ENCODE results near the gene TMPRSS3. TPM values are rescaled to one million over a fixed set of nuclear protein-coding genes. Genes with fewer than 3 reads are reported as not detected.
"Not testable (repeated sequence)": the region's sequence is repeated elsewhere in the genome, so short reads cannot be mapped to it uniquely, and the experiment has no call there.

The TMPRSS3 gene
- total RNA-seq, 8 experiments from 2014 or later, result 0.07 to 0.33 (median 0.14) TPM; not detected in 1

- WGBS, 10 experiments, result 40 to 100% (median 77%) methylated on average over 1 to 3 of the region's 4 CpGs; no CpG with 5 or more reads in 4 of the 10 experiments
Measured at GRCh38 chr21:42413500-42413899, 17.6 kb upstream of the TMPRSS3 start.

DNA sequence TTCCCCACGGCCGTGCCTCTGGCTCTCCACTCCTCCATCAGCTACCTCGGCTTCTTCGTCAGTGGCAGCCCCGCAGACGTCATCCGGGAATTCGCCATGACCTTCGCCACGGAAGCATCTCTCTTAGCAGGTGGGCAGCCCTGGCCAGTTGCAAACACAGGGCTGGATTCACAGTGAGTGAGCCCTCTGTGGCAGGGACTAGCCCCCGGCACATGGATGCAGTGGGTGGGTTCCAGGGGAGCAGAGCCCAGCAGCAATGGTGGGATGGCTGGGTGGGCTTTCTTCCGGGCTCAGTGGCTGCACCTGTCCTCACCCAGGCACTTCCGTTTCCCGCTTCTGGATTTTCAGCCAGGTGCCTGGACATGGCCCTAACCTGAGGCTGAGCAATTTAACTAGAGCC lies 17.2 kb upstream of the TMPRSS3 start:
- Histone ChIP-seq H3K4me1 (replicated peaks in 1 of 2) (peaks cover 0 to 3% of the 10 kb centered on the region in 2 donors), H3K4me3 (no peak overlapping the region), H3K27ac (no peak overlapping the region)
- in situ Hi-C loops (cut with MboI; ENCODE audit: low pct_unique_long_range_greater_than_20kb in 2 of 9, low sequenced_read_pairs in 9 of 9, unreplicated experiment in 9 of 9), result no loop called here
- WGBS, 10 experiments, result 0 to 88% (median 37%) methylated on average over 1 to 11 of the region's 14 CpGs; no CpG with 5 or more reads in 6 of the 10 experiments
- no peak for ATAC-seq (replicated peaks in 6 of 8)

More at GRCh38 chr21:42413500-42413899, 17.6 kb upstream of the TMPRSS3 start:
- no peak overlapping the region for H3K27ac ChIP-seq
- ATAC-seq (replicated peaks in 6 of 8), result no peak
- H3K4me1 ChIP-seq (replicated peaks in 1 of 2), result peaks cover 0 to 2% of the 10 kb centered on the region in 2 donors
- in situ Hi-C loops (cut with MboI; ENCODE audit: low pct_unique_long_range_greater_than_20kb in 2 of 9, low sequenced_read_pairs in 9 of 9, unreplicated experiment in 9 of 9), result no loop called here
- H3K4me3 ChIP-seq, result no peak overlapping the region

DNA sequence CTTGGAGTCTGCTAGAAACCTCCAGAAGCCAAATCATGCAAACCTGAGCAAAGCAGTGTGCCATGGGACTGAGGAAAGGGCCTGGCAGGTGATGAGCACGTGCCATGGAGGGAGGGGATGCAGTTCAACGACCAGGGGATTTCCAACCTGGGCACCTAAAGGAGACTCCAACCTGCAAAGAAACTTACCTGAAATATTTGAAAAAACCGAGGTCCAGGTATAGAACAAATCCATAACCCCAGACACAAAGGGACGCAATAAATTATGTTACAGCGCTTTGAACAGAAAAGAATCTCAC lies 16.7 kb upstream of the TMPRSS3 start:
- no peak overlapping the region for H3K27ac ChIP-seq
- no peak overlapping the region for H3K4me3 ChIP-seq
- in situ Hi-C loops (cut with MboI; ENCODE audit: low pct_unique_long_range_greater_than_20kb in 2 of 9, low sequenced_read_pairs in 9 of 9, unreplicated experiment in 9 of 9), result no loop called here
- 29 to 94% (median 53%) methylated on average over 1 to 3 of the region's 5 CpGs; no CpG with 5 or more reads in 3 of the 10 experiments for WGBS, 10 experiments
- H3K4me1 ChIP-seq (replicated peaks in 1 of 2), result peaks cover 0 to 3% of the 10 kb centered on the region in 2 donors
- no peak for ATAC-seq (replicated peaks in 6 of 8)

GRCh38 chr21:42411891-42412635 lies 16.2 kb upstream of the TMPRSS3 start:
- 6 to 100% (median 82%) methylated on average over 1 to 8 of the region's 21 CpGs; no CpG with 5 or more reads in 4 of the 10 experiments for WGBS, 10 experiments
- Histone ChIP-seq H3K4me1 (replicated peaks in 1 of 2) (peaks cover 0 to 3% of the 10 kb centered on the region in 2 donors), H3K4me3 (no peak overlapping the region), H3K27ac (no peak overlapping the region)
- peak; percentile 9 to 84 (median 34) for ATAC-seq (replicated peaks in 6 of 8)
- in situ Hi-C loops (cut with MboI; ENCODE audit: low pct_unique_long_range_greater_than_20kb in 2 of 9, low sequenced_read_pairs in 9 of 9, unreplicated experiment in 9 of 9), result no loop called here

DNA sequence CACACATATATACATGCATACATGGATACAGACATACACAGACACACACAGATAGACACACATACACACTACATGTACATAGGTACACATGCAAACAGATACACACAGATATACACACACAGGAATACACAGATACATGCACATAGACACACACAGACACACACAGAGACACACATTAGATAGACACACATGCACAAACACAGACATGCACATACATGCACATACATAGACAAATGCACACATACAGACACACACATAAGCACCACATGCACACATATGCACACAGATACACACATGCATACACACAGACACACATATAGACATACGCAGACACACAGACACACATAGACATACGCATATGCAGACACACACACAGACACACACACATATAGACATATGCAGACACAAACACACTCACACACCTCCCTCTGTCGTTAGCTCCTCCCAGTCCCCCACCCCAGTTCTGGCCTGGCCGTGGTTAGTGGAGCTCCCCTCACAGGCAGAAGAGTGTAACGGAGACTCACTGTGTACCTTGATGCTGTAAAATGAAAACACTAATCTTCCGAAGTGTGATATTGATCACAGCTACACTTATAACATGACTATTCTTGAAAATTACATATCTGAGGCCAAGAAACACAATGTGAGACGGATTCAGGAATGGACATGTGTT lies 15.5 kb upstream of the TMPRSS3 start:
- ATAC-seq (replicated peaks in 6 of 8), result peak in 7 of 8 experiments; percentile 61 to 81 (median 72)
- peaks cover 0 to 3% of the 10 kb centered on the region in 2 donors for H3K4me1 ChIP-seq (replicated peaks in 1 of 2)
- in situ Hi-C loops (cut with MboI; ENCODE audit: low pct_unique_long_range_greater_than_20kb in 2 of 9, low sequenced_read_pairs in 9 of 9, unreplicated experiment in 9 of 9), result no loop called here

GRCh38 chr21:42409366-42409765 lies 13.5 kb upstream of the TMPRSS3 start:
- peak in 1 of 8 experiments; percentile 9 for ATAC-seq (replicated peaks in 6 of 8)
- in situ Hi-C loops (cut with MboI; ENCODE audit: low pct_unique_long_range_greater_than_20kb in 2 of 9, low sequenced_read_pairs in 9 of 9, unreplicated experiment in 9 of 9), result no loop called here
- peaks cover 0 to 3% of the 10 kb centered on the region in 2 donors for H3K4me1 ChIP-seq (replicated peaks in 1 of 2)
- H3K27ac ChIP-seq, result no peak overlapping the region
- H3K4me3 ChIP-seq, result no peak overlapping the region
- WGBS, 10 experiments, result 0 to 90% (median 73%) methylated on average over 1 to 7 of the region's 7 CpGs; no CpG with 5 or more reads in 3 of the 10 experiments

More for the DNA sequence above, 15.5 kb upstream of the TMPRSS3 start:
- no peak overlapping the region for H3K4me3 ChIP-seq
- H3K27ac ChIP-seq, result no peak overlapping the region
- WGBS, 10 experiments, result 0 to 55% (median 40%) methylated on average over 1 to 5 of the region's 7 CpGs; no CpG with 5 or more reads in 5 of the 10 experiments

GRCh38 chr21:42408718-42409117 lies 12.9 kb upstream of the TMPRSS3 start:
- 11 to 94% (median 78%) methylated on average over 2 to 5 of the region's 5 CpGs; no CpG with 5 or more reads in 1 of the 10 experiments for WGBS, 10 experiments
- ATAC-seq (replicated peaks in 6 of 8); H3K4me3 ChIP-seq; H3K4me1 ChIP-seq (replicated peaks in 1 of 2); in situ Hi-C loops (cut with MboI; ENCODE audit: low pct_unique_long_range_greater_than_20kb in 2 of 9, low sequenced_read_pairs in 9 of 9, unreplicated experiment in 9 of 9); H3K27ac ChIP-seq: not testable (repeated sequence)

- 0 to 100% (median 80%) methylated on average over 1 to 5 of the region's 5 CpGs; no CpG with 5 or more reads in 2 of the 10 experiments for WGBS, 10 experiments
- ATAC-seq (replicated peaks in 6 of 8), result no peak
- in situ Hi-C loops (cut with MboI; ENCODE audit: low pct_unique_long_range_greater_than_20kb in 2 of 9, low sequenced_read_pairs in 9 of 9, unreplicated experiment in 9 of 9), result no loop called here
- Histone ChIP-seq H3K27ac (no peak overlapping the region), H3K4me1 (replicated peaks in 1 of 2) (peaks cover 0 to 3% of the 10 kb centered on the region in 2 donors), H3K4me3 (no peak overlapping the region)
Measured at GRCh38 chr21:42407476-42407875, 11.6 kb upstream of the TMPRSS3 start.

- Histone ChIP-seq H3K27ac (no peak overlapping the region), H3K4me1 (replicated peaks in 1 of 2) (peaks cover 0 to 3% of the 10 kb centered on the region in 2 donors), H3K4me3 (no peak overlapping the region)
- in situ Hi-C loops (cut with MboI; ENCODE audit: low pct_unique_long_range_greater_than_20kb in 2 of 9, low sequenced_read_pairs in 9 of 9, unreplicated experiment in 9 of 9), result no loop called here
- WGBS, 10 experiments, result 71% methylated on average over 5 of the region's 7 CpGs; no CpG with 5 or more reads in 9 of the 10 experiments
- no peak for ATAC-seq (replicated peaks in 6 of 8)
Measured at GRCh38 chr21:42406866-42407265, 11.0 kb upstream of the TMPRSS3 start.

DNA sequence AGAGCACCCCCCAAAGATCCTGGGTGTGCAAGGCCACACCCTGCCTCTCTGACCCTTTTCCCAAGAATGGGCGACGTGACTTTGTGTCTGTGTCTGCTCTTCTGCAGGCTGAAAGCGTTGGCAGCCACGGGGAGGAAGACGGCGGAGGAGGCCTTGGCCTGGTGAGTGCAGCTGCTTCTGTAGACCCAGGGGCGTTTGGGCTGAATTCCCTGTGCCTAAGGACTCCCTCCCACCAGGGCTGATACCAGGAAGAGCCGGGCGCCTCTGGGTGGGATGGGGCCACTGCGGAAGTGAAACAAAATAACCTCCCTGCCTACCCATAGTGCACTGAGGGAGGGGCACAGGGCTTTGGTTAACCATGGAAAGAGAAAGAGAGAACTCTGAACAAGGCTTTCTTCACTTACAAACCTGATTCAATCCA lies 10.4 kb upstream of the TMPRSS3 start:
- no peak for ATAC-seq (replicated peaks in 6 of 8)
- Histone ChIP-seq H3K4me1 (replicated peaks in 1 of 2) (peaks cover 0 to 3% of the 10 kb centered on the region in 2 donors), H3K4me3 (no peak overlapping the region), H3K27ac (no peak overlapping the region)
- 55 to 100% (median 74%) methylated on average over 1 to 9 of the region's 10 CpGs; no CpG with 5 or more reads in 6 of the 10 experiments for WGBS, 10 experiments
- in situ Hi-C loops (cut with MboI; ENCODE audit: low pct_unique_long_range_greater_than_20kb in 2 of 9, low sequenced_read_pairs in 9 of 9, unreplicated experiment in 9 of 9), result no loop called here

- Histone ChIP-seq H3K4me1 (replicated peaks in 1 of 2) (peaks cover 0 to 3% of the 10 kb centered on the region in 2 donors), H3K27ac (no peak overlapping the region), H3K4me3 (no peak overlapping the region)
- WGBS, 10 experiments, result 39 to 100% (median 93%) methylated on average over 1 to 7 of the region's 23 CpGs; no CpG with 5 or more reads in 4 of the 10 experiments
- in situ Hi-C loops (cut with MboI; ENCODE audit: low pct_unique_long_range_greater_than_20kb in 2 of 9, low sequenced_read_pairs in 9 of 9, unreplicated experiment in 9 of 9), result no loop called here
- ATAC-seq (replicated peaks in 6 of 8), result no peak
Measured at GRCh38 chr21:42405064-42406013, 9.5 kb upstream of the TMPRSS3 start.

DNA sequence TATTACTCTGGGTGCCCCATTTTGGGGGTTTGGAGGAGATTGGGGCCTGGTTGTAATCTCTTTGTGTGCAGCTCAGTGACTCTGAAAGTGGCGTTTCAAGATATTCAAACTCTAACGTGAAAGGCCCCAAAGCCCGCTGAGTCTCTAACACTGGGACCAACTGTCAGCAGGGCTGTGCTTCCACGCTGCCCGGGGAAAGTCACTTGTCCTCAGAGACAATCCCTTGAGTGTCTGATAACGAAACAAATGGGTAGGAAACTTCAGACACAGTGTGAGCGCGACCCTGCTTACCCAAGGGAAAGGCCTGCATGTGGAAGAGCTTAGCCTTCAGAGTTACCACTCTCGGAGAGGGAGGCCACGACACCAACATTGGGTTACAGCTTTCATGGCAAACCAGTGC lies 8.7 kb upstream of the TMPRSS3 start:
- 48 to 100% (median 70%) methylated on average over 1 to 10 of the region's 10 CpGs; no CpG with 5 or more reads in 2 of the 10 experiments for WGBS, 10 experiments

More for the DNA sequence above, 8.7 kb upstream of the TMPRSS3 start:
- in situ Hi-C loops (cut with MboI; ENCODE audit: low pct_unique_long_range_greater_than_20kb in 2 of 9, low sequenced_read_pairs in 9 of 9, unreplicated experiment in 9 of 9), result no loop called here
- Histone ChIP-seq H3K27ac (no peak overlapping the region), H3K4me1 (replicated peaks in 1 of 2) (peaks cover 0 to 3% of the 10 kb centered on the region in 2 donors), H3K4me3 (no peak overlapping the region)
- ATAC-seq (replicated peaks in 6 of 8), result no peak
